Nephron (organoid): ENCODE results near the gene IL1RAPL1.
A peak's percentile ranks its signal among the peaks of the same experiment; 100 is the strongest.

Source experiments
- H3K27ac Mint-ChIP-seq, 3 experiments: 2 replicates each; pipeline ENCODE4 v1.8.0; 2020; ENCODE audit warnings: mixed read lengths in 3 of 3, mild to moderate bottlenecking in 2 of 3, moderate library complexity in 1 of 3
- H3K27me3 Mint-ChIP-seq: 2 replicates; pipeline ENCODE4 v1.8.0; 2021; ENCODE audit warnings: low read depth, mild to moderate bottlenecking, moderate library complexity, mixed read lengths
- H3K36me3 Mint-ChIP-seq: 2 replicates; pipeline ENCODE4 v1.8.0; 2020; ENCODE audit warnings: low read depth, mixed read lengths
- H3K4me1 Mint-ChIP-seq: 2 replicates; pipeline ENCODE4 v1.8.0; 2020; ENCODE audit warnings: mixed read lengths
- H3K4me3 Mint-ChIP-seq, 3 experiments: 2 replicates each; pipeline ENCODE4 v1.8.0; 2020; ENCODE audit warnings: mild to moderate bottlenecking in 3 of 3, mixed read lengths in 3 of 3, moderate library complexity in 2 of 3
- H3K9me3 Mint-ChIP-seq: 2 replicates; pipeline ENCODE4 v1.8.0; 2020; ENCODE audit warnings: mixed read lengths
- CTCF ChIP-seq, 3 experiments: fragments of 200-600 bp; sonication (generic); IDR thresholded peaks; one replicate each; pipeline ENCODE4 v1.5.0; 2021; ENCODE audit warnings: antibody characterized with exemption in 3 of 3; ENCODE audit not compliant: unreplicated experiment in 3 of 3

The IL1RAPL1 gene

DNA sequence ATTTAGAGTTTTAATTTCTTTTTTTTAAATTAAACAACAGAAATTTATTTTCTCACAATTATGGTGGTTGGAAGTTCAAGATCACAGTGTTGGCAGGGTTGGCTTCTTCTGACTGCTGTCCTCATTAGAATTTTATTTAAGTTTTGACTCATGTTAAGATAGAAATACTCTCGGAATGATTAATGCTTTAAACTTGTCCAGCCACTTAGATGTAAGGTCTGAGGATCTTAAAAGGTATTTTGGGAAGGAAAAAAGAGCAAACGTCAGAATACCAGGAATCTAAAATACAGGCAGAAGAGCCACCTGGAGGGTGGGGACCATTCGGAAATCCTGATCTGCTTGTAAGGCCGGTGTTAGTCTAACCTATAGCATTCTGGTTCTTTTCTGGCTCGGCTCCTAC lies 1205.1 kb downstream of the IL1RAPL1 start:
- Mint-ChIP-seq H3K4me1 (no peaks in the 10 kb centered on the region), H3K27ac (no peak overlapping the region), H3K4me3 (no peak overlapping the region), H3K27me3 (no peaks in the 10 kb centered on the region), H3K9me3 (no peaks in the 10 kb centered on the region), H3K36me3 (no peaks in the 10 kb centered on the region)
- no peak for TF ChIP-seq CTCF (IDR thresholded peaks at IDR 0.05; ENCODE audit: unreplicated experiment in 3 of 3)

DNA sequence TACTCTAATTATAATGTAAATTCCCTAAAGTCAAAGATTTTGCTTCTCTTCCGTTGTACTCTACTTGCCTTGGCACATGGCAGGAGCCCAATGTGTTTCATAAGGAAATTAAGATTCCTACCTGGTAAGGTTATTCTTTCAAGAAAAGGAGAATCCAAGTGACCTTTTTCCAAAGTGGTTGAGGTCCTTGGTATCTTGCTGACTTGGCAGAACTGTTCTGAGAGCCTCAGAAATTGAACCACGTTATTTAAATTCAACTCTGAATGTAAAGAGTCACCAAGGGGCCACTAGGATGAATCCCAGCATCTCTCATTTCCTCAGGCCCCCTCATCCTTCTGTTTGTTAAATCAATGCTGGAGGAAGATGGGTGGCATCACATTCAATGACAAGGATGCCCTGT lies 1209.9 kb downstream of the IL1RAPL1 start:
- Mint-ChIP-seq H3K36me3 (no peaks in the 10 kb centered on the region), H3K4me3 (no peak overlapping the region), H3K27ac (no peak overlapping the region), H3K9me3 (no peaks in the 10 kb centered on the region), H3K27me3 (no peaks in the 10 kb centered on the region), H3K4me1 (no peaks in the 10 kb centered on the region)
- TF ChIP-seq CTCF (IDR thresholded peaks at IDR 0.05; ENCODE audit: unreplicated experiment in 3 of 3) = no peak

- TF ChIP-seq CTCF (IDR thresholded peaks at IDR 0.05; ENCODE audit: unreplicated experiment in 3 of 3) = no peak
- no peak overlapping the region for H3K27ac Mint-ChIP-seq
- H3K9me3 Mint-ChIP-seq = no peaks in the 10 kb centered on the region
- no peak overlapping the region for H3K4me3 Mint-ChIP-seq
- H3K27me3 Mint-ChIP-seq = no peaks in the 10 kb centered on the region
- no peaks in the 10 kb centered on the region for H3K4me1 Mint-ChIP-seq
- H3K36me3 Mint-ChIP-seq = no peaks in the 10 kb centered on the region
Observed at GRCh38 chrX:29798469-29798868, 1211.2 kb downstream of the IL1RAPL1 start.

GRCh38 chrX:29813174-29813573 lies 1225.9 kb downstream of the IL1RAPL1 start:
- Mint-ChIP-seq H3K9me3 (peaks cover 3% of the 10 kb centered on the region), H3K4me3 (no peak overlapping the region), H3K27ac (no peak overlapping the region), H3K4me1 (no peaks in the 10 kb centered on the region), H3K27me3 (no peaks in the 10 kb centered on the region), H3K36me3 (no peaks in the 10 kb centered on the region)
- TF ChIP-seq CTCF (IDR thresholded peaks at IDR 0.05; ENCODE audit: unreplicated experiment in 3 of 3) = no peak

DNA sequence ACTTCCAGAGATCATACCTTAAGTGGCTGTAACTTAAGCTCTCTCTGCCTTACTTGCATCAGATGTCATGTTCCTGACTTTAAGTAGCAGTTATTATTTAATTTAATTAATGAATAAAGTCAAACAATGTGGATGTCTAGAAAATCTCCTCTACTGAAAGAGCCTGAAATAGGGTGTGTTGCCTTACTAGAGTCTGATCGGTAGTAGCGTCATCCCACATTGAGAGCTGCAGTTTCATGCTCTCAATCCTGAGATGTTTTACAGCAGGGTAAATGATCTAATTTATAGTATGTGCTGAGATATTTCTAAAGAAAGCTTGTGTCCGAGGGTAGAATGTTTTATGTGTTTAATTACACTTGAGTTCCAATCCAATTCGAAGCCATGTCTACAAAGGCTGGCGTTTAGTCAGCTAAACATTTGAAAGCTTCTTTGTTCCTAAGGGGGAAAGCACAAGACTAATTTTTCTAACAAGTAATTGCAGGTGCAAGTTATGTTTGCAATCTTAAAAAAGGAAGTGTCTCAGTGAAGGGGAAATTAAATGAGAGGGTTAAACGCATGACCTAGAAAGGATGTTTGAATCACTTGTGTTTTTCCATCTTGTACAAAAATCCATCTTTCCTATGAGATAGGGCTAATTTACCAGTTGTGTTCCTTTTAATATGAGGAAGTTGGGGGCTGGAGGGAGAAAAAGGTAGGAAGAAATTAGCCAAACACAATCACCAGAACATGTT lies 1237.1 kb downstream of the IL1RAPL1 start:
- no peaks in the 10 kb centered on the region for H3K9me3 Mint-ChIP-seq
- H3K27me3 Mint-ChIP-seq = no peaks in the 10 kb centered on the region
- no peak overlapping the region for H3K4me3 Mint-ChIP-seq
- no peak for TF ChIP-seq CTCF (IDR thresholded peaks at IDR 0.05; ENCODE audit: unreplicated experiment in 3 of 3)
- H3K4me1 Mint-ChIP-seq = peaks cover 23% of the 10 kb centered on the region
- H3K36me3 Mint-ChIP-seq = no peaks in the 10 kb centered on the region
- H3K27ac Mint-ChIP-seq = peak overlapping the region; percentile 6 to 63 (median 23)

GRCh38 chrX:29826742-29827141 lies 1239.5 kb downstream of the IL1RAPL1 start:
- H3K9me3 Mint-ChIP-seq = no peaks in the 10 kb centered on the region
- no peak for TF ChIP-seq CTCF (IDR thresholded peaks at IDR 0.05; ENCODE audit: unreplicated experiment in 3 of 3)
- no peak overlapping the region for H3K27ac Mint-ChIP-seq
- no peak overlapping the region for H3K4me3 Mint-ChIP-seq
- no peaks in the 10 kb centered on the region for H3K27me3 Mint-ChIP-seq
- H3K4me1 Mint-ChIP-seq = peaks cover 23% of the 10 kb centered on the region
- H3K36me3 Mint-ChIP-seq = no peaks in the 10 kb centered on the region
